Hematopoietic multipotent progenitor cell treated with erythropoietin and hydrocortisone succinate and interleukin-3 and kit ligand, for 8 days (in vitro differentiated cells): ENCODE measurements around the gene GSTT2B.
"Not testable (repeated sequence)": the region's sequence is repeated elsewhere in the genome, so short reads cannot be mapped to it uniquely, and the experiment has no call there.

ENCODE experiments used
- DNase-seq: peaks from one replicate; pipeline ENCODE4 v3.0.0-alpha.2; 2015

Gene GSTT2B

GRCh38 chr22:23984430-23984829 lies 23.4 kb upstream of the GSTT2B start:
- DNase-seq = peak; percentile 75

- not testable (repeated sequence) for DNase-seq
Observed at GRCh38 chr22:23980567-23980966, 19.6 kb upstream of the GSTT2B start.

DNA sequence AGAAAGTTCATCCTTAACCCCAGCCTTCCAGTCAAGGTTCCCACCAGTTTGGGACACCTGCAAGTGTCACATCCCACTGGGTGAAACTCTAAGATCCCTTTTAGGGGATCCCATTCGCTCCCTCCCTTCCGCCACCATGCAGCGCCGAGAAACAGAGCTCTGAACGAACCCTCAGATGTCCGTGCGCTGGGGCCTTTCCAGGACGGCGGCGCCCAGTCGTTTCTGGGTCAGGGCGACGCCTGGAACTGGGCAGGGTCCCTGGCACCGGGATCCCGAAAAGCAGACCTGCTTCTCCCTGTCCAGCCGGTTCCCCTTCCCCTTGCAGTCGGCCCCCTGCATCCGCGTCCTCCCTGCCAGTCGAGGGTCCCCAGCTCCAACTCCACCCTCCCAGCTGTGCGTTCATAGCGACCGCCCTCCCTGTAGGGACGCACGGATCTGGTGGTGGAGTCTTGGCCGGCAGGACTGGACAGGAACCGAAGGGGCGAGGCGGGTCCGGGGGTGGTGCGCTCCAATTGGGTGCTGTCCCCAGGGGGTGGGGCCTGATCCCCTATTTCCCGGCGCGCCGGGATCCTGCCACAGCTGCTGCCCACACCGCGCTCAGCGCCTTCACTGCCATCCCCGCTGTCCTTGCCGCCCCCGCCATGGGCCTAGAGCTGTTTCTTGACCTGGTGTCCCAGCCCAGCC lies 18.7 kb upstream of the GSTT2B start, which contains the start of gene GSTT2:
TSS of gene GSTT2 (plus strand) at position 578 of the 684 bp plus-strand sequence.
- not testable (repeated sequence) for DNase-seq

- DNase-seq = not testable (repeated sequence)
Observed at GRCh38 chr22:23977304-23977703, 16.3 kb upstream of the GSTT2B start.

- DNase-seq = not testable (repeated sequence)
Observed at GRCh38 chr22:23974836-23975352, 13.9 kb upstream of the GSTT2B start.

GRCh38 chr22:23974345-23974744 lies 13.3 kb upstream of the GSTT2B start, which contains the start of gene DDT:
DDT (minus strand) TSS chr22:23974441; CDS start chr22:23974414, 27 bp downstream.
- DNase-seq = not testable (repeated sequence)

- DNase-seq = not testable (repeated sequence)
Observed at GRCh38 chr22:23971927-23972326, 10.9 kb upstream of the GSTT2B start.

- DNase-seq = peak; percentile 81
Observed at GRCh38 chr22:23970816-23971486, 10.0 kb upstream of the GSTT2B start.

GRCh38 chr22:23970201-23970641 lies 9.2 kb upstream of the GSTT2B start:
- DNase-seq = no peak

DNA sequence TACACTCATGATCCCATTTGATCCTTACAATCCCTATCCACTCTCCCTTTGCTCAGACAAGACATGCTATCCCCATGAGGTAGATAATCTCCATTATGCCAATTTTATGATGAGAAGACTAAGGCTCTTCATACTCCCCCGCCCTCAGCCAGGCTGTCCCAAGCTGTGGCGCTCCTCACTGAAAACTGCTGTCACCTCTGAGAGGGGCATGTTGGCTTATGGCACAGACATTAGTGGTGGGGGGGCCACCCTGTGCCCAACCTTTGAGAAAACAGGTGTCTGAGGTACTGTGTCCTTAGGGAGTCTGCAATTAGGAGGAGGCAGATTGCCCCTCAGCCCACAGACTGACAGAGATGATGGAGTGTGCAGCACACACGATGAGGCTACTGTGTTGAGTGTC lies 8.1 kb upstream of the GSTT2B start:
- no peak for DNase-seq

GRCh38 chr22:23966568-23966967 lies 5.6 kb upstream of the GSTT2B start, which contains the start of gene DDTL:
DDTL (plus strand) TSS chr22:23966888; CDS start chr22:23966915, 27 bp downstream.
- DNase-seq = not testable (repeated sequence)

DNA sequence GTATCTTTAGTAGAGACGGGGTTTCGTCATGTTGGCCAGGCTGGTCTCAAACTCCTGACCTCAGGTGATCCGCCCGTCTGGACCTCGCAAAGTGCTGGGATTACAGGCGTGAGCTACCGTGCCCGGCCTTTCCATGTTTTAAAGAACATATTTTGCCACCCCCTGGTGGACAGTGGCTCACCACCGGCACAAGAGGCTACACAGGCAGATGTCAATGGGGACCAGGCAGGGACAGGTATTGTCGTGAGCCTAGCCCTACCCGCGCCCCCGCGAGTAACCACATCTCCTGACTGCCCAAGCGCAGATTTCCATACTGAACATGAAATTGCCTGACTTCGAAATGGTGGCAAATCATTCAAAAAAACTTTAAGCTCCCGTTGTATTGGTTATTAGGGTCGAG lies 5.1 kb upstream of the GSTT2B start:
- DNase-seq = not testable (repeated sequence)

DNA sequence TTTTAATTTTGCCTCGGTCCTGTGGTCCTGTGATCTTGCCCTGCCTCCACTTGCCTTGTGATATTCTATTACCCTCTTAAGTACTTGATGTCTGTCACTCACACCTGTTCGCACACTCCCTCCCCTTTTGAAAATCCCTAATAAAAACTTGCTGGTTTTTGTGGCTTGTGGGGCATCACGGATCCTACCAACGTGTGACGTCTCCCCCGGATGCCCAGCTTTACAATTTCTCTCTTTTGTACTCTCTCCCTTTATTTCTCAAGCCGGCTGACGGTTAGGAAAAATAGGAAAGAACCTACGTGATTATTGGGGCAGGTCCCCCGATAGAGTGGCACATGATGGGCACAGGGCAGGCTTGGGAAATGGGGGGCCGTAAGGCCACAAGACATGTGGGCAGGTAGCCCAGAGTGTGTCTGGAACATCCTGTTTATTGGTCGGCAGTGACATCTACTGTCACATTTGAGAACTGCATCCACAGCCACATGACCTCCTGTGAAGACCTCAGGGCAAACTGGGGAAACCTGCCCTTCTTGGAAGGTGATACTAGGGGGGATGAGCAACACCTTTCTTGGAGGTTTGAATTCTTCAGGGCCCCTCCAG lies 4.6 kb downstream of the GSTT2B start:
- DNase-seq = peak; percentile 78

GRCh38 chr22:23955886-23956285 lies 5.1 kb downstream of the GSTT2B start:
- not testable (repeated sequence) for DNase-seq

GRCh38 chr22:23954991-23955305 lies 6.0 kb downstream of the GSTT2B start:
- not testable (repeated sequence) for DNase-seq

- not testable (repeated sequence) for DNase-seq
Observed at GRCh38 chr22:23954193-23954990, 6.6 kb downstream of the GSTT2B start.

GRCh38 chr22:23953485-23953884 lies 7.5 kb downstream of the GSTT2B start:
- DNase-seq = not testable (repeated sequence)

GRCh38 chr22:23952794-23953405 lies 8.1 kb downstream of the GSTT2B start:
- DNase-seq = not testable (repeated sequence)

DNA sequence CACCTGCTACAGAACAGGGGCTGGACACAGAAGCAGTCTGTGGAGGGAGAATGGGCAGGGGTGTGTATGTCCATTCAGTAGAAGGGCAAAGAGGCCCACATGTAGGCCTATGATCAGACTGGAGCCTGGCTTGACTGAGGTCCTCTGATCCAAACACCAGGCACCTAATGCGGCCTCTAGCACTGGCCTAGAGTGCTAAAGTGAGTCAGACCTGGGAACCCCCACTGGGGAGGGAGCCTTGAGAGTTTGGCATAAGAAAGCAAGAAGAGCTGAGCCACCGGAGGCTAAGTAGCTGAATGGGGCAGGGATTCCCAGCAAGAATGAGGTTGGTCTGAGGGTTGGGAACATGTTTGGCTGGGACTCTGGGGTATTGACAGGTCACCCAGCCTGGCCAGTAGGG lies 9.6 kb downstream of the GSTT2B start:
- not testable (repeated sequence) for DNase-seq

- not testable (repeated sequence) for DNase-seq
Observed at GRCh38 chr22:23949764-23950163, 11.2 kb downstream of the GSTT2B start.

DNA sequence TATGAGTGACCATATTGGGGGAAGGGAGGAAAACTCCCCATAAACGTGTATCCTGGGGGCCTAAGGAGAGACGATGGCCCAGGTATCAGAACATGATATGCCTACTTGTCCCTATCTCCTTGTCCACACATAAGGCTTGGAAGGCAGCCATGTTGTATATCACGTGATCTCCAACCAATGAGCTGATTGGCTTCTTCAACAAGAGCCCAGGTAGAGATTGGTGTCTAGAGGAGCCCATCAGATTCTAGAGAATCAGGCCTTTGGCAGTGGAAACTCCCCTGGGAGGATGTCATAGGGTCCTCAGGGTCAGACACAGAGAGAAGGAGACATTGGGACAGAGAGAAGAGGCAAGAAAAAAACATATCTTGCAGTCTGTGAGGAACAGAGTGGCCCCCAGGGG lies 13.6 kb downstream of the GSTT2B start:
- DNase-seq = peak; percentile 85

DNA sequence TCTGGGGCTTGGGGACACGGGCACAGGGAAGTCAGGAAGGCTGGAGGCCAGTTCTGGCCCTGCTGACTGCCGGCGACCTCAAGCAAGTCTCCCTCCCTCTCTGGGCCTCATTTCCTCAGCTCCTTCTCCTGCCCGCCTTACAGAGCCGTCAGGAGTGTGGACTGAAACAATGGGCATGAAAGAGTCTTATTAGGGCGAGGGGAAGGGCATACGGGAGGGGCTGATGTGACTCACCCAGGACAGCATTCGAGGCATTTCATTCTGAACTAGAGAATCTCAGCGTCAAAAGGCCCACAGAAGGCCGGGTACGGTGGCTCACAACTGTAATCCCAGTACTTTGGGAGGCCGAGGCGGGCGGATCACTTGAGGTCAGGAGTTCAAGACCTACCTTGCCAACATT lies 20.8 kb downstream of the GSTT2B start:
- not testable (repeated sequence) for DNase-seq
